HEK293 (cell line): ENCODE results near the gene PROK1.

Experiments
- CTCF ChIA-PET: fragments of 350-600 bp; formaldehyde crosslinking; extraction: SDS; loops from one replicate; lab custom pipeline; 2021; ENCODE audit warnings: antibody characterized with exemption; lab: Yijun Ruan, JAX
- POLR2A ChIA-PET: fragments of 300-600 bp; formaldehyde crosslinking; extraction: SDS; loops from one replicate; lab custom pipeline; 2020; ENCODE audit warnings: antibody characterized with exemption, inconsistent platforms; lab: Yijun Ruan, JAX
- H3K27ac ChIP-seq: fragments of 200-500 bp; sonication (Bioruptor generic); 2 replicates; pipeline ENCODE4 v1.5.1; 2014; ENCODE audit warnings: low read depth, low read length, control low read depth, inconsistent platforms; ENCODE audit errors: extremely low read depth
- H3K36me3 ChIP-seq, 2 experiments: fragments of 200-500 bp in 1 of 2; sonication (Bioruptor generic) in 1 of 2; 1 replicate in 1 of 2; 2 replicates in 1 of 2; pipeline ENCODE4 v1.5.1; 2014 to 2017; ENCODE audit warnings: inconsistent platforms in 2 of 2, low read length in 2 of 2; ENCODE audit not compliant: control insufficient read depth in 2 of 2, insufficient read depth in 1 of 2
- H3K4me1 ChIP-seq: fragments of 200-500 bp; sonication (Bioruptor generic); 2 replicates; pipeline ENCODE4 v1.5.1; 2014; ENCODE audit warnings: mild to moderate bottlenecking, low read length, inconsistent platforms; ENCODE audit not compliant: control insufficient read depth, insufficient read depth
- H3K4me3 ChIP-seq: 2 replicates; pipeline ENCODE4 v1.5.1; 2011; ENCODE audit warnings: low read depth, mild to moderate bottlenecking, control low read depth, low read length, moderate library complexity
- H3K9me3 ChIP-seq: fragments of 200-500 bp; sonication (Bioruptor generic); 2 replicates; pipeline ENCODE4 v1.5.1; 2014; ENCODE audit warnings: low read depth, low read length, inconsistent platforms; ENCODE audit not compliant: control insufficient read depth, insufficient read depth
- CTCF ChIP-seq: fragments of 450-650 bp; formaldehyde crosslinking; IDR thresholded peaks from 2 replicates; pipeline ENCODE4 v1.5.1; 2016; ENCODE audit warnings: missing biosample characterization, missing genetic modification characterization
- GLIS2 ChIP-seq: fragments of 450-650 bp; formaldehyde crosslinking; IDR thresholded peaks from 2 replicates; pipeline ENCODE4 v1.5.1; 2016; ENCODE audit warnings: missing biosample characterization, missing genetic modification characterization
- HOXD13 ChIP-seq: sonication (generic); formaldehyde crosslinking; IDR thresholded peaks from 2 replicates; pipeline ENCODE4 v1.8.0; 2022; ENCODE audit warnings: missing genetic modification reagents, borderline replicate concordance
- KLF8 ChIP-seq: fragments of 450-650 bp; formaldehyde crosslinking; IDR thresholded peaks from 2 replicates; pipeline ENCODE4 v1.5.1; 2016; ENCODE audit warnings: missing biosample characterization, missing genetic modification characterization
- MEIS1 ChIP-seq: sonication (generic); formaldehyde crosslinking; IDR thresholded peaks from 2 replicates; pipeline ENCODE4 v1.8.1; 2022; ENCODE audit warnings: missing genetic modification reagents, mild to moderate bottlenecking, borderline replicate concordance
- OVOL3 ChIP-seq: fragments of 450-650 bp; formaldehyde crosslinking; IDR thresholded peaks from 2 replicates; pipeline ENCODE4 v1.5.1; 2016; ENCODE audit warnings: missing biosample characterization, missing genetic modification characterization
- SCRT2 ChIP-seq: fragments of 450-650 bp; formaldehyde crosslinking; IDR thresholded peaks from 2 replicates; pipeline ENCODE4 v1.5.1; 2016; ENCODE audit warnings: missing biosample characterization, missing genetic modification characterization
- SP3 ChIP-seq: fragments of 450-650 bp; formaldehyde crosslinking; IDR thresholded peaks from 2 replicates; pipeline ENCODE4 v1.5.1; 2016; ENCODE audit warnings: missing biosample characterization, missing genetic modification characterization
- WT1 ChIP-seq: fragments of 450-650 bp; formaldehyde crosslinking; IDR thresholded peaks from 2 replicates; pipeline ENCODE4 v1.5.1; 2016; ENCODE audit warnings: missing biosample characterization, missing genetic modification characterization
- ZBTB10 ChIP-seq: fragments of 450-650 bp; formaldehyde crosslinking; IDR thresholded peaks from 2 replicates; pipeline ENCODE4 v1.5.1; 2016; ENCODE audit warnings: missing biosample characterization, missing genetic modification characterization
- ZFP37 ChIP-seq: fragments of 450-650 bp; formaldehyde crosslinking; IDR thresholded peaks from 2 replicates; pipeline ENCODE4 v1.5.1; 2016; ENCODE audit warnings: missing biosample characterization, missing genetic modification characterization
- ZIC2 ChIP-seq: fragments of 450-650 bp; formaldehyde crosslinking; IDR thresholded peaks from 2 replicates; pipeline ENCODE4 v1.5.1; 2016; ENCODE audit warnings: missing biosample characterization, missing genetic modification characterization
- ZNF114 ChIP-seq: fragments of 450-650 bp; formaldehyde crosslinking; IDR thresholded peaks from 2 replicates; pipeline ENCODE4 v1.5.0; 2017; ENCODE audit warnings: missing biosample characterization, missing genetic modification characterization
- ZNF121 ChIP-seq: fragments of 450-650 bp; formaldehyde crosslinking; IDR thresholded peaks from 2 replicates; pipeline ENCODE4 v1.5.1; 2016; ENCODE audit warnings: missing biosample characterization, missing genetic modification characterization
- ZNF175 ChIP-seq: fragments of 450-650 bp; formaldehyde crosslinking; IDR thresholded peaks from 2 replicates; pipeline ENCODE4 v1.5.1; 2016; ENCODE audit warnings: missing biosample characterization, missing genetic modification characterization
- ZNF202 ChIP-seq: fragments of 450-650 bp; formaldehyde crosslinking; IDR thresholded peaks from 2 replicates; pipeline ENCODE4 v1.5.1; 2016; ENCODE audit warnings: missing biosample characterization, missing genetic modification characterization, borderline replicate concordance
- ZNF211 ChIP-seq: fragments of 450-650 bp; formaldehyde crosslinking; IDR thresholded peaks from 2 replicates; pipeline ENCODE4 v1.5.1; 2016; ENCODE audit warnings: low read depth, missing biosample characterization, missing genetic modification characterization
- ZNF302 ChIP-seq: fragments of 450-650 bp; formaldehyde crosslinking; IDR thresholded peaks from 2 replicates; pipeline ENCODE4 v1.5.1; 2016; ENCODE audit warnings: missing biosample characterization, missing genetic modification characterization, low read depth
- ZNF416 ChIP-seq: fragments of 450-650 bp; formaldehyde crosslinking; IDR thresholded peaks from 2 replicates; pipeline ENCODE4 v1.5.1; 2016; ENCODE audit warnings: missing biosample characterization, missing genetic modification characterization
- ZNF473 ChIP-seq: fragments of 450-650 bp; formaldehyde crosslinking; IDR thresholded peaks from 2 replicates; pipeline ENCODE4 v1.5.1; 2017; ENCODE audit warnings: missing biosample characterization, missing genetic modification characterization
- ZNF555 ChIP-seq: fragments of 450-650 bp; formaldehyde crosslinking; conservative IDR thresholded peaks from 2 replicates; pipeline ENCODE4 v1.5.1; 2017; ENCODE audit warnings: missing biosample characterization, mild to moderate bottlenecking, missing genetic modification characterization, inconsistent platforms
- ZNF561 ChIP-seq: fragments of 450-650 bp; IDR thresholded peaks from 2 replicates; pipeline ENCODE4 v1.5.1; 2018; ENCODE audit warnings: missing biosample characterization, missing genetic modification characterization, borderline replicate concordance
- ZNF776 ChIP-seq: fragments of 450-650 bp; formaldehyde crosslinking; IDR thresholded peaks from 2 replicates; pipeline ENCODE4 v1.5.0; 2017; ENCODE audit warnings: missing biosample characterization, missing genetic modification characterization, borderline replicate concordance
- ZNF830 ChIP-seq: fragments of 450-650 bp; IDR thresholded peaks from 2 replicates; pipeline ENCODE4 v1.5.0; 2018; ENCODE audit warnings: missing biosample characterization, missing genetic modification characterization, low read depth, mild to moderate bottlenecking, moderate library complexity
- ZSCAN18 ChIP-seq: fragments of 450-650 bp; formaldehyde crosslinking; IDR thresholded peaks from 2 replicates; pipeline ENCODE4 v1.5.1; 2016; ENCODE audit warnings: missing biosample characterization, missing genetic modification characterization

Gene PROK1

GRCh38 chr1:110428946-110429345, 22.0 kb upstream of the PROK1 start:
- CTCF ChIA-PET, result interaction anchor here (0.6 to 1.4 kb wide), 4 partner anchors 12 to 769 kb away, joined by 3 to 7 read pairs (median 4); no protein-coding TSS in a partner anchor
- Histone ChIP-seq H3K4me3 (no peak overlapping the region), H3K4me1 (no peaks in the 10 kb centered on the region), H3K9me3 (no peaks in the 10 kb centered on the region), H3K27ac (no peak overlapping the region), H3K36me3 (no peaks in the 10 kb centered on the region)
- POLR2A ChIA-PET, result no interaction called here
- no peak for TF ChIP-seq SCRT2 (tag by site-specific recombination)
- TF ChIP-seq ZNF776 (tag by site-specific recombination), result no peak
- no peak for TF ChIP-seq ZNF555 (tag by site-specific recombination)
- TF ChIP-seq GLIS2 (tag by site-specific recombination), result no peak
- no peak for TF ChIP-seq ZFP37 (tag by site-specific recombination)
- TF ChIP-seq CTCF (tag by site-specific recombination), result no peak
- no peak for TF ChIP-seq HOXD13 (CRISPR knock-in tag)
- no peak for TF ChIP-seq ZIC2 (tag by site-specific recombination)
- no peak for TF ChIP-seq WT1 (tag by site-specific recombination)
- no peak for TF ChIP-seq MEIS1 (CRISPR knock-in tag)
- no peak for TF ChIP-seq ZNF202
- TF ChIP-seq ZNF830 (tag by site-specific recombination), result no peak
- no peak for TF ChIP-seq ZNF561 (tag by site-specific recombination)

- no peak overlapping the region for H3K27ac ChIP-seq
Measured at GRCh38 chr1:110430366-110430765, 20.6 kb upstream of the PROK1 start.

More at GRCh38 chr1:110430366-110430765, 20.6 kb upstream of the PROK1 start:
- no peak overlapping the region for H3K4me3 ChIP-seq
- CTCF ChIA-PET, result interaction anchor here (0.6 to 1.8 kb wide), 6 partner anchors 14 to 233 kb away, joined by 3 to 6 read pairs (median 4); no protein-coding TSS in a partner anchor
- H3K4me1 ChIP-seq, result no peaks in the 10 kb centered on the region
- no peaks in the 10 kb centered on the region for H3K9me3 ChIP-seq
- TF ChIP-seq ZNF114, result no peak
- TF ChIP-seq ZNF473 (tag by site-specific recombination), result no peak
- no peak for TF ChIP-seq SP3 (tag by site-specific recombination)
- no peak for TF ChIP-seq ZNF416 (tag by site-specific recombination)
- TF ChIP-seq ZNF175 (tag by site-specific recombination), result no peak
- no peak for TF ChIP-seq KLF8
- TF ChIP-seq ZBTB10 (tag by site-specific recombination), result no peak
- no peak for TF ChIP-seq ZSCAN18 (tag by site-specific recombination)
- no peak for TF ChIP-seq ZNF121 (tag by site-specific recombination)
- TF ChIP-seq ZNF302 (tag by site-specific recombination), result no peak
- no peak for TF ChIP-seq ZFP37 (tag by site-specific recombination)
- TF ChIP-seq OVOL3 (tag by site-specific recombination), result no peak
- TF ChIP-seq ZNF211, result no peak
- POLR2A ChIA-PET, result no interaction called here
- H3K36me3 ChIP-seq, result no peaks in the 10 kb centered on the region
